Loucy (cell line): Measurements from ENCODE around the gene OLA1.

Experiments
- CTCF ChIP-seq: fragments of 200-600 bp; sonication (generic); conservative IDR thresholded peaks from 2 replicates; pipeline ENCODE4 v1.5.1; 2014; ENCODE audit warnings: mild to moderate bottlenecking, antibody characterized with exemption, low read length
- EZH2phosphoT487 ChIP-seq: fragments of 200-600 bp; IDR thresholded peaks from 2 replicates; pipeline ENCODE4 v1.6.1; 2018; ENCODE audit warnings: antibody characterized with exemption, mild to moderate bottlenecking, moderate library complexity, borderline replicate concordance

GRCh38 chr2:174227748-174228147 lies 20.6 kb downstream of the OLA1 start:
- TF ChIP-seq CTCF (no peak), EZH2phosphoT487 (no peak)
